Activated CD8-positive, alpha-beta memory T cell treated with anti-CD3 and anti-CD28 coated beads, Interleukin-2, amount 50 U/mL, for 1 hour (primary cell): ENCODE measurements around the gene TBC1D17.
A peak's percentile ranks its signal among the peaks of the same experiment; 100 is the strongest.

Experiments used
- DNase-seq: peaks from one replicate; pipeline ENCODE4 v3.0.0-alpha.2; 2020; ENCODE audit errors: extremely low read depth

The TBC1D17 gene

GRCh38 chr19:49861541-49862378 lies 15.7 kb upstream of the TBC1D17 start:
- DNase-seq = no peak

GRCh38 chr19:49862391-49863253 lies 14.9 kb upstream of the TBC1D17 start:
- DNase-seq = no peak

- DNase-seq = no peak
These were observed 14.1 kb upstream of the TBC1D17 start for GRCh38 chr19:49863254-49863934.

GRCh38 chr19:49863935-49864320 lies 13.6 kb upstream of the TBC1D17 start:
- no peak for DNase-seq

- DNase-seq = no peak
These were observed 12.6 kb upstream of the TBC1D17 start for GRCh38 chr19:49864890-49865289.

GRCh38 chr19:49866933-49867782 lies 10.3 kb upstream of the TBC1D17 start, which contains the start of gene PNKP:
TSS of gene PNKP (minus strand) at chr19:49867576. CDS start at chr19:49867204, 372 bp downstream.
- peak; percentile 61 for DNase-seq

GRCh38 chr19:49869009-49869483 lies 8.5 kb upstream of the TBC1D17 start:
- DNase-seq = no peak

- DNase-seq = peak; percentile 81
These were observed 7.8 kb upstream of the TBC1D17 start for GRCh38 chr19:49869484-49870308.

- no peak for DNase-seq
These were observed 7.1 kb upstream of the TBC1D17 start for GRCh38 chr19:49870309-49870901.

- DNase-seq = no peak
These were observed 6.0 kb upstream of the TBC1D17 start for GRCh38 chr19:49871349-49871985.

- no peak for DNase-seq
These were observed 5.0 kb upstream of the TBC1D17 start for GRCh38 chr19:49872245-49873128.

GRCh38 chr19:49873129-49873521 lies 4.4 kb upstream of the TBC1D17 start:
- no peak for DNase-seq

- DNase-seq = no peak
These were observed 3.7 kb upstream of the TBC1D17 start for GRCh38 chr19:49873834-49874233.

GRCh38 chr19:49874503-49875157 lies 2.9 kb upstream of the TBC1D17 start:
- no peak for DNase-seq

GRCh38 chr19:49875177-49875576 lies 2.3 kb upstream of the TBC1D17 start:
- no peak for DNase-seq

GRCh38 chr19:49875857-49876421 lies 1.6 kb upstream of the TBC1D17 start:
- no peak for DNase-seq

- peak; percentile 95 for DNase-seq
These were observed 981 bp upstream of the TBC1D17 start for GRCh38 chr19:49876422-49877019.
